DND-41 (cell line): ENCODE results near the gene PGGT1B.

Source experiments
- ATAC-seq: fragments of 200-7000 bp; cut with Tn5 transposase; 3 replicates; pipeline ENCODE4 v1.9.1; 2021; ENCODE audit warnings: low read depth; ENCODE audit not compliant: insufficient read depth
- DNase-seq: peaks from one replicate; pipeline ENCODE4 v3.0.0-alpha.2; 2020
- H2AFZ ChIP-seq: 2 replicates; pipeline ENCODE4 v1.6.0; 2012; ENCODE audit warnings: low read depth, low read length
- H3K27ac ChIP-seq: 2 replicates; pipeline ENCODE4 v1.5.1; 2012; ENCODE audit warnings: low read length, inconsistent platforms
- H3K27me3 ChIP-seq: fragments of 200-600 bp; sonication (generic); 2 replicates; pipeline ENCODE4 v1.6.0; 2012; ENCODE audit warnings: low read length, mild to moderate bottlenecking, inconsistent platforms; ENCODE audit not compliant: insufficient read depth, poor library complexity
- H3K36me3 ChIP-seq: 2 replicates; pipeline ENCODE4 v1.5.1; 2012; ENCODE audit warnings: low read length, inconsistent platforms; ENCODE audit not compliant: insufficient read depth
- H3K4me1 ChIP-seq: 2 replicates; pipeline ENCODE4 v1.5.1; 2012; ENCODE audit warnings: mild to moderate bottlenecking, low read length; ENCODE audit not compliant: insufficient read depth
- H3K4me2 ChIP-seq: 2 replicates; pipeline ENCODE4 v1.6.0; 2012; ENCODE audit warnings: mild to moderate bottlenecking, moderate library complexity, low read length, inconsistent platforms; ENCODE audit not compliant: insufficient read depth
- H3K4me3 ChIP-seq, 2 experiments: fragments of 200-600 bp in 1 of 2; shearing (Covaris generic) in 1 of 2; 2 replicates each; pipeline ENCODE4 v1.5.1; 2012 to 2016; ENCODE audit warnings: inconsistent platforms in 2 of 2, low read length in 2 of 2, mild to moderate bottlenecking in 2 of 2, low read depth in 1 of 2, moderate library complexity in 1 of 2
- H3K79me2 ChIP-seq: 2 replicates; pipeline ENCODE4 v1.6.0; 2012; ENCODE audit warnings: low read length, inconsistent platforms; ENCODE audit not compliant: insufficient read depth
- H3K9ac ChIP-seq: 2 replicates; pipeline ENCODE4 v1.6.0; 2012; ENCODE audit warnings: low read depth, mild to moderate bottlenecking, inconsistent platforms, low read length, moderate library complexity
- H3K9me3 ChIP-seq: 2 replicates; pipeline ENCODE4 v1.5.1; 2012; ENCODE audit warnings: low read length, moderate library complexity, mild to moderate bottlenecking, inconsistent platforms; ENCODE audit not compliant: insufficient read depth, severe bottlenecking
- H4K20me1 ChIP-seq: 2 replicates; pipeline ENCODE4 v1.6.0; 2012; ENCODE audit warnings: low read length; ENCODE audit not compliant: insufficient read depth
- CTCF ChIP-seq: IDR thresholded peaks from 2 replicates; pipeline ENCODE4 v1.5.1; 2012; ENCODE audit warnings: borderline replicate concordance, low read length, moderate library complexity, mild to moderate bottlenecking; ENCODE audit not compliant: poor library complexity, severe bottlenecking; ENCODE audit errors: extremely low read depth
- EZH2 ChIP-seq: IDR thresholded peaks from 3 replicates; pipeline ENCODE4 v1.6.1; 2012; ENCODE audit warnings: borderline replicate concordance, low read depth, mild to moderate bottlenecking, moderate library complexity, low read length, inconsistent platforms; ENCODE audit not compliant: severe bottlenecking

PGGT1B gene

DNA sequence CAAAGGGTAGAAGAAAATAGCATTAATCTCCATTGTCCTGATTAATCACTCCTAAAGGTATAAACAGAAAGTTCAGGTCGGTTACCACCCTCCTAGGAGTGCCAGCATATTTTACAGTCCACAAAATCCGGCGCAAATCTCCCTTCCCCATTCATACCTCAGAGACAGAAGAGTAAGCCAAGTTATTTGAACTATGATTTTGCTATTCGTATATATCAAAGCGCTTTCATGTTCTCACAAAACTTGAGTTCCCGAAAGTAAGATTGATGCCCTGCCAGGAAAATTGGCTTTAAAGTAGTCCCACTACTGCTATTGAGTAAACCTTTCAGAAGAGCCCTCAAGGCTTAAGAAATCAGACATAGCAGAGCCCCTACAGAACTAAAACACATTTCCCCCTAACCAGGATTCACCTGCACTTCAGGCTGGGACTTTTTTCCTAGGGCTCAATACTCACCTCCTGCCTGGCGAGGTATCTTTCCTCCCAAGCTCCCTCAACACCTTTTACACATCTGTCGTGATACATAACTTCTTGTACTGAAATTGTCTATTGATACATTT is 71.1 kb downstream of the PGGT1B start:
- no peak overlapping the region for H3K9ac ChIP-seq
- DNase-seq: no peak
- H3K36me3 ChIP-seq: no peaks in the 10 kb centered on the region
- H3K27ac ChIP-seq: no peak overlapping the region
- H4K20me1 ChIP-seq: no peaks in the 10 kb centered on the region
- H3K9me3 ChIP-seq: no peaks in the 10 kb centered on the region
- H3K79me2 ChIP-seq: no peaks in the 10 kb centered on the region
- H3K4me1 ChIP-seq: no peaks in the 10 kb centered on the region
- no peak for ATAC-seq
- H3K4me2 ChIP-seq: no peak overlapping the region
- no peak overlapping the region for H3K4me3 ChIP-seq
- no peak overlapping the region for H2AFZ ChIP-seq
- TF ChIP-seq CTCF (no peak), EZH2 (no peak)
- no peaks in the 10 kb centered on the region for H3K27me3 ChIP-seq

DNA sequence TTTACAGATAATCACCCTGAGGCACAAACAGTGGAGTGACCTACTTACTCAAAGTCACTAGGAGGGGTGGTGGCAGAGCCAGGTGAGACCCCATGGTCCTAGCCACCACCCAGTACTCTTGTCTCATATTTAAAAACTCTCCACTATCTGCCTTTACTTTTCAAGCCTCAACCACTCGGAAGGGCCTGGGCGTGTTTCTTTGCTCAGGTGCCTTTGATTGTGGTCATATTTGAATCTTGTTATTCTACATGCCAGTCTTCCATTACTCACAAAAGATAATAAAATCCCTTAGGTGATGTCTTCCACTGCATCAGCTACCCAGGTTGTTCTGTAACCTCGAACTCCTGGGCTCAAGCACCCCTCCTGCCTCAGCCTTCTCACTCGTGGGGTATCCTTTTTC is 72.3 kb downstream of the PGGT1B start:
- no peaks in the 10 kb centered on the region for H3K9me3 ChIP-seq
- no peaks in the 10 kb centered on the region for H4K20me1 ChIP-seq
- H3K4me1 ChIP-seq: no peaks in the 10 kb centered on the region
- DNase-seq: no peak
- no peak overlapping the region for H3K4me3 ChIP-seq
- no peaks in the 10 kb centered on the region for H3K27me3 ChIP-seq
- no peak overlapping the region for H3K4me2 ChIP-seq
- no peaks in the 10 kb centered on the region for H3K79me2 ChIP-seq
- no peak overlapping the region for H2AFZ ChIP-seq
- no peak overlapping the region for H3K27ac ChIP-seq
- TF ChIP-seq EZH2 (no peak), CTCF (no peak)
- H3K36me3 ChIP-seq: no peaks in the 10 kb centered on the region
- no peak overlapping the region for H3K9ac ChIP-seq
- no peak for ATAC-seq

DNA sequence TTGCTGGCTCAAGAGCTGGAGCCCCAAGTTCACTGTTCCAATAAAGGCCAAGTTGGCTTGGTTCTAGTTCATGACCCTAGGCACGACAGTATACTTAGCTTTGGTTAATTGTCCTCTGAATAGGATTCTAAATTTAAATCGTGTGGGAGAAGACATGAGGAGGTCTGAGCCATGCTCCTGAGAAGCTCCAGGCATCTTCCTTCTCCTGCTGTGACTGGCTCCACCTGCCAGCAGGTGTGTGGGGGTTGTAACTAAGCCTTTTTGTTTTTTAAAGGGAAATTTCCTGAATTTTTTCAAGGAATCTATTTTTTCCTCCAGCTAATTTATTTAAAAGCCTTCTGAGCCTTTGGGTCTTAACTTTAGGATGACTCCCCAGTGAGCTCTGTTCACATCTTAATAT is 72.8 kb downstream of the PGGT1B start:
- H3K36me3 ChIP-seq: no peaks in the 10 kb centered on the region
- no peaks in the 10 kb centered on the region for H3K27me3 ChIP-seq
- no peak overlapping the region for H2AFZ ChIP-seq
- no peaks in the 10 kb centered on the region for H4K20me1 ChIP-seq
- ATAC-seq: no peak
- no peak overlapping the region for H3K4me2 ChIP-seq
- H3K4me3 ChIP-seq: no peak overlapping the region
- no peaks in the 10 kb centered on the region for H3K79me2 ChIP-seq
- no peak overlapping the region for H3K27ac ChIP-seq
- DNase-seq: no peak
- no peaks in the 10 kb centered on the region for H3K9me3 ChIP-seq
- no peak overlapping the region for H3K9ac ChIP-seq
- H3K4me1 ChIP-seq: no peaks in the 10 kb centered on the region
- TF ChIP-seq EZH2 (no peak), CTCF (no peak)

GRCh38 chr5:115186794-115187193 is 75.9 kb downstream of the PGGT1B start:
- TF ChIP-seq EZH2 (no peak), CTCF (no peak)
- Histone ChIP-seq H3K4me2 (no peak overlapping the region), H4K20me1 (no peaks in the 10 kb centered on the region), H3K4me1 (no peaks in the 10 kb centered on the region), H3K4me3 (no peak overlapping the region), H3K27ac (no peak overlapping the region), H3K9me3 (no peaks in the 10 kb centered on the region), H3K27me3 (no peaks in the 10 kb centered on the region), H3K9ac (no peak overlapping the region), H2AFZ (no peak overlapping the region), H3K79me2 (no peaks in the 10 kb centered on the region), H3K36me3 (no peaks in the 10 kb centered on the region)
- DNase-seq (no peak), ATAC-seq (no peak)
